ENCODE measurements around the gene CDH23.

- TF ChIP-seq, protein P1, sequence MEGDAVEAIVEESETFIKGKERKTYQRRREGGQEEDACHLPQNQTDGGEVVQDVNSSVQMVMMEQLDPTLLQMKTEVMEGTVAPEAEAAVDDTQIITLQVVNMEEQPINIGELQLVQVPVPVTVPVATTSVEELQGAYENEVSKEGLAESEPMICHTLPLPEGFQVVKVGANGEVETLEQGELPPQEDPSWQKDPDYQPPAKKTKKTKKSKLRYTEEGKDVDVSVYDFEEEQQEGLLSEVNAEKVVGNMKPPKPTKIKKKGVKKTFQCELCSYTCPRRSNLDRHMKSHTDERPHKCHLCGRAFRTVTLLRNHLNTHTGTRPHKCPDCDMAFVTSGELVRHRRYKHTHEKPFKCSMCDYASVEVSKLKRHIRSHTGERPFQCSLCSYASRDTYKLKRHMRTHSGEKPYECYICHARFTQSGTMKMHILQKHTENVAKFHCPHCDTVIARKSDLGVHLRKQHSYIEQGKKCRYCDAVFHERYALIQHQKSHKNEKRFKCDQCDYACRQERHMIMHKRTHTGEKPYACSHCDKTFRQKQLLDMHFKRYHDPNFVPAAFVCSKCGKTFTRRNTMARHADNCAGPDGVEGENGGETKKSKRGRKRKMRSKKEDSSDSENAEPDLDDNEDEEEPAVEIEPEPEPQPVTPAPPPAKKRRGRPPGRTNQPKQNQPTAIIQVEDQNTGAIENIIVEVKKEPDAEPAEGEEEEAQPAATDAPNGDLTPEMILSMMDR (conservative IDR thresholded peaks at IDR 0.05 in 1 of 2, IDR thresholded peaks at IDR 0.05 in 1 of 2; ENCODE audit: extremely low read depth in 1 of 2, insufficient read depth in 1 of 2, low read depth in 1 of 2, low read length in 2 of 2), result no peak
- no peak for TF ChIP-seq EZH2 (IDR thresholded peaks at IDR 0.05; ENCODE audit: borderline replicate concordance, low read length)
Observed at GRCh38 chr10:71432101-71432905, 35.6 kb downstream of the CDH23 start.
